Measurements from ENCODE around the gene NFATC1.

Gene NFATC1

DNA sequence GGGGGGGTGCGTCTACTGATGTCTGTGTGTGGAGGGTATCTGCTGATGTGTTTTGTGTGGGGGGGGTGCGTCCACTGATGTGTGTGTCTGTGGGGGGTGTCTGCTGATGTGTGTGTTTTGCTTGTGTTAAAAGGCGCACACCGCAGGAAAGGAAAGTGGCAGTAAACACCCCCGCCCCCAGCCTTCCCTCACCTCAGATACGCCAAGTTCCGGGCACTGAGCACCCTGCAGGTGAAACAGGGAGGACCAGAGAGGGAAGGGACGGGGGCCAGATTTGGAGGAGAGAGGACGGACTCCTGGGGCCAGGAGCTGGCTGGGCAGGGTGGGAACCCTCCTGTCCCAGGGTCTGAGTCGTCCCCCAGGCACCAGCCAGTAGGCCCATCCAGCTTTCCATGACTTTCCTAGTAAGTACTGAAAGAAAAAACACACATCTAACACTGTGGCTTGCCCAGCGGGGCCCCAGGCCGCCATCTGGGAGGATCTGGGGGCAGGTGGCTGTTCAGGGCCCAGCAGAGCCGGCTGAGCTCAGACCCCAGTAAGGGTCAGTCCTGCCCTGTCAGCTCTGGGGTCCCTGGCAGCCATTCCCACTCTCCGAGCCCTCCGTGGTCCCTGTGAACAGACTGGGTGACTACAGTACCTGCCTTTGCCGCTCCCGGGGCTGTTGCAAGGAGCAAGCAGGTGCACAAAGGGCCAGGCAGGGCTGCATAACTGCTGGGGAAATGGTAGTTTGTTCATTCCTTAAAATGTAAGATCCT is 126.9 kb downstream of the NFATC1 start:
- DNase-seq (ENCODE audit: low spot score): no peak

DNA sequence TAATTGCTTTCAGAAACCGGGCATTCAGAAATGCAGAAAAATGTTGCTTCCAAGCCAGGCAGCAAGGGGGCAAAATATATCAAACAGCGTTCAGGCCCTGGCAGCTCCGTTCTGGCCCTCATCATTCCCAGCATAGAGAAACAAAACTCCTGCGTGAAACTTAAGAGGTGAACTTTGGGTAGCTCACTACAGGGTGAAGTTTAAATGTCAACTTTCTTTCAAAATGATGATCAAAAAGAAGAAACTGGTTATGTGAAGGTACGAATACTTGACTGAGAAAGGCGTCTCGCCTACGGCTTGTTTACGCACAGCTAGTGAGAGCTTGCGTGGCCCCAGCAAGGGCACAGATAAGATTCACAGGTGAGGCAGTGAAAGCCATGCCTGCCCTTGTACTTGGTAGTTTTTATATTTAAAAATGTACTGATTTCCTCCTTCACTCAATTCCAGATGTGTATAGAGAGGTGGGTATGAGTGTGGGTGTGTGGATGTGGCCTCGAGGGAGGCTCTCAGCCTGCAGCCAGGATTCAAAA is 127.5 kb downstream of the NFATC1 start:
- no peak for DNase-seq (ENCODE audit: low spot score)

DNA sequence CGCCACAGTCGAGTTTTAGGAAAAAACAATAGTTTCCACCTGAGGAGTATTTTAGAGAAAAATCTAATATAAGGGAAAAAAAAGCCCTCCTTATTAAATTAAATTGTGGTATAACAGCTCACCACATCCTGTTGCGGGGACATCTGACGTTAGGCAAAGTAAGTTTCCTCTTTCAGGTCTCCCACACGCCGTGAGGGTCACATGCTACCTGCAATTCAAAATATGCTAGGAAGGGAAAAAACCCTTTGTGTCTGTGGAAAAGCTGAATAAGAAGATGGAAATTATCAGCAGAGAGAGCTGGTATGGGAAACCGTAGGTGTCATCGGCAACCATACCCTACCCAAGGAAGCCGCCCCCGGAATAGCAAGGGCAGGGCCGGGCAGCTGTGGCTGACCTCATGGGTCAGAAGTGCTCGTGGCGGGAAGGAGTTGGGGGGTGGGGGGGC is 128.0 kb downstream of the NFATC1 start:
- no peak for DNase-seq (ENCODE audit: low spot score)

DNA sequence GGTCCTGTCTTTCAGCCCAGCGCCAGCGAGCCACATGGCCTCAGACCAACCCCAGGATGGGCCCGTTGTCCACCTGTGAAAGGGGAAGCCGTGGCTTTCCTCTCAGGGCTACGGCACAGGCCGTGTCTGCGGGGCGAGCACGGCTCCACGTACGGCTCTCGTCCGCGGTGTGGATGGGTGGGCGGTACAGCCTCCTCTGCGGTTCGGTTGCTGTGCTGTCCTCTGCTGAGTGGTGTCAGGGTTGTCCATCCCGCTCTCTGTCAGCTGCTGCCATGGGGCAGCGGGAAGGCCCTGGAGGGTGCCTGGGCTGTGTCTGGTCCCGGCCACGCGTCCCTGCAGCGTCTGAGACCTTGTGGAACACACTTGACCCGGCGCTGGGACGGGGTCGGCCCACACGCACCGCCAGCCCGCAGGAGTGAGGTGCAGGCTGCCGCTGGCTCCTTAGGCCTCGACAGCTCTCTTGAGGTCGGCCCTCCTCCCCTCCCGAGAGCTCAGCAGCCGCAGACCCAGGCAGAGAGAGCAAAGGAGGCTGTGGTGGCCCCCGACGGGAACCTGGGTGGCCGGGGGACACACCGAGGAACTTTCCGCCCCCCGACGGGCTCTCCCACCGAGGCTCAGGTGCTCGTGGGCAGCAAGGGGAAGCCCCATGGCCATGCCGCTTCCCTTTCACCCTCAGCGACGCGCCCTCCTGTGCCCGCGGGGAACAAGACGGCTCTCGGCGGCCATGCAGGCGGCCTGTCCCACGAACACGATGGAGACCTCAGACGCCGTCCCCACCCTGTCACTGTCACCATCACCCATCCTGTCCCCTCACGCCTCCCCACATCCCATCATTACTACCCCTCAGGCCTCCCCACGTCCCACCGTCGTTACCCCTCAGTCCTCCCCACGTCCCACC is 128.7 kb downstream of the NFATC1 start:
- no peak for DNase-seq (ENCODE audit: low spot score)

DNA sequence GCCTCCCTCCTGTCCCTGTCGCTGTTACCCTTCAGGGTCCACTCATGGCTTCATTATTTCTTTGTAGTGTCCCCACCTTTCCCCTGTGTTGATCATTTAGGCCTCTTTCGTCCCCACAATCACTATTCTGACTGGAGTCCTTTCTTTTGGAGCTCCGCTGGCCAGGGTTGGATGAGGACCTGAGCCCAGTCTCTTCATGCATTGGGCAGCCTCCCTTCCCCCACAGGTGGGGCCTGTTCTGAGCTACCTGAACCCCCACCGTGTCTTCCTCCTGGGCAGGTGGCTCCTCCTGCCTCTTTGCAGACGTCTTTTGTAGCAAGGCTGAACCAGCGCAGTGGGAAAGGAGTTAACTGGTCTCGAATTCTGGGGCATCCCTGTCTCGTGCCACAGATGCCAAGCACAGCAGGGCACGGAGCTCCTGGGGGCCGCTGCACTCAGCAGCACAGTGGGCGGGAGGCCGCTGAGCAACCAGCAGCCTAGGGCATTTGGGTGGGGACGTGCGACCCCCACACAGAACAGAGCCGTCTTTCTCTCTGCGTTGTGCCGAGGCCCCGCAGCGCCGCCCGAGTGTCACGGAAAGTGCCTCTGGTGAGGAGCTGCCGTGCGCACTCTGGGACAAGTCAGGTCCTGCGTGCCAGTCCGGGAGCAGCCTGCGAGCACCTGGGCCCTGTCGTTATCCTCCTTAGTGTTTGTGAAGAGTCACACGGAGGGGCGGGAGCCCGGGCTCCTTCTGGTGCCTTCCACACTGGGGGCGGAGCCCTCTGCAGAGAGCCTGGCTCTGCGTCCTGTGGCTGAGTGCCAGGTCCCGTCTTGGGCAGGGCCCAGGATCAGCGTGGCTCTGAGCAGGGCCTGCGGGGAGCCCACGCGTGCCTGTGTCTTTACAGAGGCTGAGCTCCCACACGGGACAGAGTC is 130.1 kb downstream of the NFATC1 start:
- DNase-seq (ENCODE audit: low spot score): no peak

DNA sequence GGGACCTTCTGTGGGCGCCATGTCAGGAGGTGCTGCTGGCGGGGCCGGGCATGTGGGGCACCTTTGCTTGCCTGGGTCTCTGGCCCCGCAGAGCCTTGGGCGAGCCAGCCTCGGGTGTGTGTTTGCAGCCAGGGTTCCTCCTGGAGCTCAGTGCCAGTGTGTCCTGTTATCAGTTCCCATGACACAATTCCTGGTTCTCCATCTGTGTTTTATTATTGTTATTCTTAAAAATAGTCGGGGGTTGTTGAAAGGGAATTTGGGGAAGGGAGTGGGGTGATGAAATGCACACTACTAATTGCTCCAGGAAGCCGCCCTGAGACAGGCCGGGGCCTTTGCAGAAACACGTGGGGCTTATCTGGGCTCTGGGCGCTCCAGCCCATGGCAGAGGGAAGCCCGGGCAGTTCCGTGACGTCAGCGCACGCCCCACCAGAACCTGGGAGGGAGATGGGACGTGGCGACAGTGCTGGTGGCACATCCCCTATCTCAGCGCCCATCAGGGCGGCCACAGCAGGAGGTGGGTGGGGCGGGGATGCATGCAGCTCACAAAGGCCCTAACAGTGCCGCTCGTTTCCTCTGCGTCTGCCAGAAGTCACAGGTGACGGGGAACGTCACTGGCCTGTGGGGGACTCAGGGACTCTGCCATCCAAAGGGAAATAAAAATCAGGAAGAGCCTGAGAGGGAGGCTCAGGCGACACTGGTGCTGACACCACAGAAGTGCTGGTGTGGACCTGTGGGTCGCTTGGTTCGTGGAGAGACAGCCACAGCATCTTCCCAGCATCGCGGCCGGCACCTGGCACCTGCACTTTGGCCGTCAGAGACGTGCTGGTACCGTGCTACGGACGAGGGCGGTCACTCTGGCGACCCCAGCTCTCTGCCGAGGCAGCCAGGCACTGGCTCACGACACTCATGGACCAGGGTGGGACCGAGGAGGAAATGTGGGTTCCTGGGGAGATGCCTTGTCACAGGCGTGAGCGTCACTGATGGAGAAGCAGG is 131.0 kb downstream of the NFATC1 start:
- no peak for DNase-seq (ENCODE audit: low spot score)

DNA sequence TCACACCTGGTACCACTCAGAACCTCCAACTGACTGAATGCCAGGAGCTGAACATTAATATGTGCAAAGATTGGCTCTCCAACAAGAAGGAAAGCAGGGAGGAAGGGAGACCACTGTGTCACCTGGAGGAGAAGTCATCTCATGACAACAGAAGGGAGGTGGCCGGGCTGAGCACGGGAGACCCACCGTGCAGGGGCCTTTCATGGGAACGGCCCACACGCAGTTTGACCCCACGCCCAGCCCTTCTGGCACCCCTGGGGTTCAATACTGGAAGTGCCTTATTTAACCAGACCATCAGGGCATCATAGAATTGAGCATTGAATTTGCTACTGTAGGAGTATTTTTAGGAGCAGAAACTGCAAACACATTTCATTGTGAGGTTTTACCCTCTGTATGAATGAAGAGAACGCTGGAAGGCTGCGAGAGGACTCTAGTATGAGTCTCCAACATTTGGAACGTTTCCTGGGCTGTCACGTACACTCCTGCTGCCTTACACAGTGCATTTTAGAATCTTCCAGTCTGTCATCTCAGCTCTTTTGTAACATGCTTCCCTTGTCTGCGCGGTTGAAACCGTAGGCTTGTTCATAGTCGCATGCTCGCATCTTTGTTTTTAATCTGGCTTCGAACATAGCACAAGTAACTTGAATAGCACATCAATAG is 132.1 kb downstream of the NFATC1 start:
- no peak for DNase-seq (ENCODE audit: low spot score)

DNA sequence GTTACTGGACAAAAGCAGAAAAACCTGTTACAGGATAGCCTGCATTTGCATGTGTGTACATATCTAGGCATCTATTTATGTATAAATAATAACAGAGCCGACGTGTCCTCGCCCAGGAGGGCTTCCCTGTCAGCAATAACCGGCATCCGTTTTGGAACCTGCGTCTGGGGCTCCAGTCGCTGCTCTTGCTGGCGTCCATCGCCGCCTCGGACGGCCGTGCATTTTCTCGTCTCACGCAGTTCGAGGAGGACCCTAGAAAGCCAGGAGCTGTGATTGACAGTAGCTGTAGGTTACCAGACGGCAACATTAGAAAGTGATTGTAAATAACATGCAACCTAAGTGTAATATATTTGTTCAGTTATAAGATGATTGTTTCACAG is 132.6 kb downstream of the NFATC1 start:
- no peak for DNase-seq (ENCODE audit: low spot score)

DNA sequence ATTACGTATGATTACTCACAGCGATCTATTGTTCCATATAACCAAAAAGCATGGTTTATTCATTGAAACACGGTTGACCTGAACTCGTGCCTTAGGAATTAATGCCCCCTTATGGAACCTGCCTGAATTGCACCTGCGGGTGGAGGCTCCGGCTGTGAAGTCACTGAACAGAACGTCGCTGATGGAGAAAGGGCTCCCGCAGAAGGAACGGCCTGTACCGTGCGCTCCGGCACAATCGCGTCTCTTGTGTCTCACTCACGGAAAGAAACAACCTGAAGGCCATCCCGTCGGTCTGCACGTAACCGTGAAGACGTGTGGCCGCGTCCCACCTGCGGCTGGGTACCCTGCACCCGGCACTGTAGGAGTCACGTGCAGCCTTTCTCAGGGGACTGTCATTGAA is 133.1 kb downstream of the NFATC1 start:
- DNase-seq (ENCODE audit: low spot score): peak; percentile 47

DNA sequence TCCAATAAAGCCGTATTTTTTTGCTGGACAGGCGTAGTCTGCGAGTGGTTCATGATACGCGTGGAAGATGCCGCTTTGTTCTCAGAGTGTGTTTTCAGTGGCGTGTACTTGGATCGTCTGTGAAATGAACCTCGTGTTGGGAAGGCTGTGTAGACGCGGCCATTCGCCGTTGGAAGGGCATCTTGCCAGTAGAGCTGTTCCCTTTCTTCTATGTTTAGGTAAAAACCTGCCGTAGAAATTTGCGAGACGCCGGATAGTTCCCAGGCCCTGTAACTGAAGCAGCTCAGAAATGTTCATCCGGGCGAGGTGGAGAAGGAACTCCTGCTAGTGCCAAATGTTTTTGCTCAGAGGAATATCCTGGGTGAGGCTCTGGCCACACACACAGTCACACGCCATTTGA is 133.6 kb downstream of the NFATC1 start:
- DNase-seq (ENCODE audit: low spot score): no peak

DNA sequence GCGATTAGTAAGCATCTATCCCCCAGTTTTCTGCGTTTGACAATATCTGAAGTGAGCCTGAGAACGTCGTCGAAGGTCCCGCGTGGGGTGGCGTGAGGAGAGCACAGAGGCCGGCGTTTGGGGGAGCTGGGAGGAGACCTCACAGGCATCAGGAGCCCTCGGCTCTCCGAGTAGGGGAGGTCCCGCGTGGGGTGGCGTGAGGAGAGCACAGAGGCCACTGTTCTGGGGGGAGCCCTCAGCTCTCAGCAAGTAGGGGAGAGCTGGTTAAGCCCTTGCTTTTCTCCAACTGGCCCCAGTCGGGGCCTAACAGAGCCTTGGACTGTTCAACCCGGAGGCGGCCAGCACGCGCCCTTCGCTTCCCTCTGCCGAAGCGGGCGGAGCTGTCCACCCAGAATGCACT is 134.3 kb downstream of the NFATC1 start:
- no peak for DNase-seq (ENCODE audit: low spot score)

DNA sequence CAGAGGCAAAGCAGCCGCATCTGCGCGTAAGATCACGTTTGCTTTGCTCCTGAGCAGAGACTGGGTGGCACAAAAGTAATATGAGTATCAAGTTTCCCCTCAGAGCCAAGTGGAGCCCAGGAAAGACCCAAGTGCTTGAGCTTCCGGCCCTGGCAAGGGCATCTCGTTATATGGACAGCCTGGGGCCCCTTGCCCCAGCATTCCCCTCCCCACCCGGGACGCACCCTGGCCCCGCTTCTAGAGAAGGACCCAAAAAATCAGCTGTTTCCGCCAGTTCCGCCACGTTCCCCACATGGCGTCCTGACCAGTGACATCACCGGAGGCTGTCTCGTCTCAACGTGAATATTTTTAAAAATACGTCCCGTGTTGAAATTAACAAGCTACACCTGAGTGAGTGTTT is 135.1 kb downstream of the NFATC1 start:
- DNase-seq (ENCODE audit: low spot score): no peak

DNA sequence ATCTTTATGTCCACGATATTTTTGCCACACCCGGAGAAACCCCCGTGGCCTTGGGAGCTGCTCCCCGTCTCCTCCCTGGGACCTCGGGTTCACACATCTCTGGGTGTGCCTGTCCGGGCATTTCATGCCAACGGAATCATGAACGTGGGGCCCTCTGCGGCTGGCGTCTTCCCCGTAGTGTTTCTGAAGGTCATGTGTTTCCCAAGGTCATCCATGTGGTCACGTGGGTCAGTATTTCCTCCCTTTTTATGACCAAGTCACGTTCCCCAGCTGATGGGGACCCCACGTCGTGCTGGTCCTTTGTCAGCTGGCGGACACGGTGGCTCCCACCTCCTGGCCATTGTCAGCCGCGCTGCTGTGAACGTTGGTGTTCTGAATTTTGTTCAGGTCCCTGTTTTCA is 135.7 kb downstream of the NFATC1 start:
- no peak for DNase-seq (ENCODE audit: low spot score)

DNA sequence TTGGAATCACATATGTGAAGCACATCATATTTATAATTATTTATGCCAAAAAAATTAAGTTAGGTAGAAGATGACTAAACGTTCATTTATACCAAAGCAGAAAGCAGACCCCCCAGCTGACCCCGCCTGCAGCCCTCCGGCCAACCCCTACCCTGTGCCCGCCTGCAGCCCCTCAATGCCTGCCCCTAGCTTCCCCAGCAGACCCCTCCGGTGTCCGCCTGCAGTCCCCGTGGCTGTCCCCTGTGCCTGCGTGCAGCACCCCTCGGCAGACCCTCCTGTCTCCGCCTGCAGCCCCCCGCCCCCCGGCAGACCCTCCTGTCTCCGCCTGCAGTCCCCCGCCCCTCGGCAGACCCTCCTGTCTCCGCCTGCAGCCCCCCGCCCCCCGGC is 136.2 kb downstream of the NFATC1 start:
- no peak for DNase-seq (ENCODE audit: low spot score)

DNA sequence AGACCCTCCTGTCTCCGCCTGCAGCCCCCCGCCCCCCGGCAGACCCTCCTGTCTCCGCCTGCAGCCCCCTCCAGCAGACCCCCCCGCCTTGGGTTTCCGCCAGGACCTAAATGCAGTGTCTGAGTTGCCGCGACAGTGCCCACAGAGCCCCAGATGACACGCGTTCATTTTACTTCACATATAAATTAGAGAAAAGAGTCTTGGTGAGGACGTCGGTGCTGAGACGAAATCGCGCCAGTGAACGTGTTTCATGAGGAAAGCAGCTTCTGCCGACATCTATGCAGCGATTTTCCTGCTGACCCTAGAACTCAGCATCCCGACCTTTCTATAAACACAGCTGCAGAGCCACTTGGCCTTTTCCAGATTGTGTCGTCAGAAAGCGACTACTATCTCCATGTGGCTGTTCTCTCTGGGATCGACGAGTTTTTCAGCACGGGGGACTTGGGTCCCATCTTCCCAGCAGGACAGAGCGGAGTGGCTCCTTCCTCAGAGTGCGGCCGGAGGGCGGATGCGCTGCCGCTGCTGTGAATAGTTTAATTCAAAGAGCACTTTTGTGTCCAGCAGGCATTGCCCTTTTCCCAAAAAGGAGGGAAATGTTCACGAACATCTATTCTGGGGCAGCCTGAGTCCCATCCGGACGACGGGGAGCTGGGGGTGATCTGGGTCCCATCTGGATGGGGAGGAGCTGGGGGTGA is 136.7 kb downstream of the NFATC1 start:
- DNase-seq (ENCODE audit: low spot score): no peak

DNA sequence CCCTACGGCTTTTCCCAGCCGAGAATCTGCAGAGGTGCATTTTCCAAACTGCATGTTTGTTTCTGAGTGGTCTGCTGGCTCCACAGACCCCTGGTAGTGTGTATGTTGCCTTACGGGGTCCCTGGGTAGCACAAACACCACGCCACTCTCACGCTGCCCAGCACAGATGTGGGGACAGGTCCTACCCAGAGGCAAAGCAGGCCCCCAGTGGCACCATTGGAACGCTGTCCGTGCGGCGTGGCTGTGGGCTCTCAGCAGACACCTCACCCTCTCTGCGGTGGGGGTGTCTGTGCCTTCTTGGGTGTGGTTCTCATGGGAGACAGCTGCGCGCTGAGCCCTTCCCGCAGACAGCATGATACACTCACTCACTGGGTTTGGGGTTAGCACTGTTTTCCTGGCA is 137.4 kb downstream of the NFATC1 start:
- no peak for DNase-seq (ENCODE audit: low spot score)

DNA sequence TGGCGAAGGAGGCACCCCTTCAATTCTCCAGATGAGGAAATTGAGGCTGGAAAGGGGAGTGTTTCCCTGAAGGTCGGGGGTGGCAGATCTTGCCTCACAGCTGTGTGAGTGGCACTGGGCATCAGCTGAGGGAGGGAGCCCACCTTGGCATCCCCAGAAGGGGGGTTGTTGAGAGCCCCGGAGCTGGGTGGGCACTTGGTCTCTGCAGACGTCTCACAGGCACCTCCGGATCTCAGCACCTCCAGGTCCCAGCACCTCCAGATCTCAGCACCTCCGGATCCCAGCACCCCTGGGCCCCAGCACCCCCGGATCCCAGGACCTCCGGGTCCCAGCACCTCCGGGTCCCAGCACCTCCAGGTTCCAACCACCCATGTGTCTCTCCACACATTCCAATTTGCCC is 137.9 kb downstream of the NFATC1 start:
- no peak for DNase-seq (ENCODE audit: low spot score)

DNA sequence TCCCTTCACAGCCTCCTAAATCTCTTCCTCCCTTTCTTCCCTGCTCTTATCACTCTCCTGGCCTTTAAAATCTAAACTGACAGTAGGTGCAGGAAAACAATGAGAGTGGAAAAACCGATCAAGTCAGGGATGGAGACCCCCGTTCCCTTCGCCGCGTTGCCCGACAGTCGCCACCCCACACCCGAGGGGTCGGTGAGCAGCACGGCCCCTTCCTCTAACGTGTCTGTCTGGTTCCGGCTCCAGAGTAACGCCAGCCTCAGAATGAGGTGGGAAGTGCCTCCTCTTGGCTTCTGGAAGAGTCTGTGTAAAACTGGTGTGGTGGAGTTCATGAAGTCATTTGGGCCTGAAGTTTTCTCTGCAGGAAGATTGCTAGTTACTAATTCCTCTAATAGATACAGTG is 138.6 kb downstream of the NFATC1 start:
- no peak for DNase-seq (ENCODE audit: low spot score)

DNA sequence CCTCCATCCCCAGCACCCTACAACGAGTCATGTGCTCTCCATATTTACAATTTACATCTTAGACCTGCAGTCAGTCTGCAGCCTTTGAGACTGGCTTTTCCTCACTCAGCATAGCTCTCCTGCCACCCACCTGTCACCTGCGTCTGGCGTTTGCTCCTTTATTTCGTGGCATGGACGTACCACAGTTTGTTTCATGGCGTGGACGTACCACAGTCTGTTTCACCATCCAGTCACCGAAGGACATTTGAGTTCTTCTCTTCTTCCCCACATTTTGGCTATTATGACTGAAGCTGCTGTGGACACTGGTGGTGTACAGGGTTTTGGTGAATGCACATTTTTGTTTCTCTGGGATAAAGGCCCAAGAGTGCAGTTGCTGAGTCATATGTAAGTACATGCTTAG is 142.0 kb downstream of the NFATC1 start:
- DNase-seq (ENCODE audit: low spot score): no peak

DNA sequence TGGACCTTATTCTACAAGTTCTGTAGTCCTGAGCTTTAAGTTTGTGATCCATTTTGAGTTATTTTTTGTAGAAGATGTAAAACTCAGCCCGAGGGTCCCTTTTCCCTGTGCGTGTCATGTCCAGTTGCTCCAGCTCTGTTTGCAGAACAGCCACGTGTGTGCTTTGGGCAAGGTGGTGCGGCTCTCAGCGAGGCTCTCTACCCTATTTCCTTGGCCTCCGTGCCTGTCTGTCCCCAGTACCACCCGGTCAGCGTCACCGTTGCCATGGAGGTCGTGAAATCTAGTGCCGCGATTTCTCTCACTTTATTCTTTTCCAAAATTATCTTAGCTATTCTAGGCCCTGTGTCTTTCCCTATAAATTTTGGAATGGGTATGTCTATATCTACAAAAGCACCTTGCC is 142.9 kb downstream of the NFATC1 start:
- no peak for DNase-seq (ENCODE audit: low spot score)

Measured in putamen (tissue), 1 donor.